Measurements from ENCODE around the gene NAP1L1.

DNA sequence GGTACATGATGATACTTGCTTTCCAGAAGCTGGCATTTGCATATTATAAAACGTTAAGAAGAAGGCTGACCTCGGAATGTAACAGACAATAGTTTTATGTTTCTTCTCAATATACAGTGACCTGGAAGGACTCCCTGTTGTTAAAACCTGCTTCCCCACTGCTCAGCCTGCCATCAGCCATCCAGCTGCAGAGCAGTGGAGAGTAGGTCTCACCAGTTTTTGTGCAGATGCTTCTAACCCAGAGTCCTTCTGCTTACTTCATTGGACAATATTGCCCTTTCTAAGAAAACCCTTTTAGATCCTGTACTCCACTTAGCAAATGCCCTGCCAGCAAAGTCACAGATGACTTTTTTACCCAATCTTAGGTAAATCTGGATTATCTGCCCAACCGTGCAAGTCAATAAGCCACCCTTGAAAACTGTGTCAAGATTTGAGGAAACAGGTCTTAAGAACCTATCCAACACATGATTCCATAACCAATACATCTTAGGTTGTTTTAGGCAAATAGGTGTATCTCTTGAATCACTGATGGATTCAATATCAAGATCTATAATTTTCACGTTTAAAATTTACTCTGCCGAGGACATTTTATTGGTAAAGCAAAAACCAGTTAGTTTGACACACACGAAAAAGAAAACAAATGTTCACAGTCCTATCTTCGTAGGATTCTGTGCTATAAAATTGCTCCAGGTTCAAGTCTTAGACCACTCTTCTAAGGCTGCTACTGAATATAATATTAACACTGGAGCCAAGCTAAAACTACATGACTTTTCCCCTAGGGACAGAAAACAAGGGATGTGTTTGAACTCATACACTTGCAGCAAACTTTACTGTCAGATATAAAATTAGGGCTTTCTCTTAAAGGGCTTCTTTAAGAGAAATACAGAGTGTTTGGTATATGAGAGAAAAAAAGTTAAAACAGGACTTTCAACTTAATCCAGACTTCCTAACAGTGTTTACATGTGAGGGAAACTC lies 58.6 kb downstream of the NAP1L1 start:
- TF ChIP-seq, protein P1, sequence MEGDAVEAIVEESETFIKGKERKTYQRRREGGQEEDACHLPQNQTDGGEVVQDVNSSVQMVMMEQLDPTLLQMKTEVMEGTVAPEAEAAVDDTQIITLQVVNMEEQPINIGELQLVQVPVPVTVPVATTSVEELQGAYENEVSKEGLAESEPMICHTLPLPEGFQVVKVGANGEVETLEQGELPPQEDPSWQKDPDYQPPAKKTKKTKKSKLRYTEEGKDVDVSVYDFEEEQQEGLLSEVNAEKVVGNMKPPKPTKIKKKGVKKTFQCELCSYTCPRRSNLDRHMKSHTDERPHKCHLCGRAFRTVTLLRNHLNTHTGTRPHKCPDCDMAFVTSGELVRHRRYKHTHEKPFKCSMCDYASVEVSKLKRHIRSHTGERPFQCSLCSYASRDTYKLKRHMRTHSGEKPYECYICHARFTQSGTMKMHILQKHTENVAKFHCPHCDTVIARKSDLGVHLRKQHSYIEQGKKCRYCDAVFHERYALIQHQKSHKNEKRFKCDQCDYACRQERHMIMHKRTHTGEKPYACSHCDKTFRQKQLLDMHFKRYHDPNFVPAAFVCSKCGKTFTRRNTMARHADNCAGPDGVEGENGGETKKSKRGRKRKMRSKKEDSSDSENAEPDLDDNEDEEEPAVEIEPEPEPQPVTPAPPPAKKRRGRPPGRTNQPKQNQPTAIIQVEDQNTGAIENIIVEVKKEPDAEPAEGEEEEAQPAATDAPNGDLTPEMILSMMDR (IDR thresholded peaks at IDR 0.05), result no peak
- TF ChIP-seq, protein P2, sequence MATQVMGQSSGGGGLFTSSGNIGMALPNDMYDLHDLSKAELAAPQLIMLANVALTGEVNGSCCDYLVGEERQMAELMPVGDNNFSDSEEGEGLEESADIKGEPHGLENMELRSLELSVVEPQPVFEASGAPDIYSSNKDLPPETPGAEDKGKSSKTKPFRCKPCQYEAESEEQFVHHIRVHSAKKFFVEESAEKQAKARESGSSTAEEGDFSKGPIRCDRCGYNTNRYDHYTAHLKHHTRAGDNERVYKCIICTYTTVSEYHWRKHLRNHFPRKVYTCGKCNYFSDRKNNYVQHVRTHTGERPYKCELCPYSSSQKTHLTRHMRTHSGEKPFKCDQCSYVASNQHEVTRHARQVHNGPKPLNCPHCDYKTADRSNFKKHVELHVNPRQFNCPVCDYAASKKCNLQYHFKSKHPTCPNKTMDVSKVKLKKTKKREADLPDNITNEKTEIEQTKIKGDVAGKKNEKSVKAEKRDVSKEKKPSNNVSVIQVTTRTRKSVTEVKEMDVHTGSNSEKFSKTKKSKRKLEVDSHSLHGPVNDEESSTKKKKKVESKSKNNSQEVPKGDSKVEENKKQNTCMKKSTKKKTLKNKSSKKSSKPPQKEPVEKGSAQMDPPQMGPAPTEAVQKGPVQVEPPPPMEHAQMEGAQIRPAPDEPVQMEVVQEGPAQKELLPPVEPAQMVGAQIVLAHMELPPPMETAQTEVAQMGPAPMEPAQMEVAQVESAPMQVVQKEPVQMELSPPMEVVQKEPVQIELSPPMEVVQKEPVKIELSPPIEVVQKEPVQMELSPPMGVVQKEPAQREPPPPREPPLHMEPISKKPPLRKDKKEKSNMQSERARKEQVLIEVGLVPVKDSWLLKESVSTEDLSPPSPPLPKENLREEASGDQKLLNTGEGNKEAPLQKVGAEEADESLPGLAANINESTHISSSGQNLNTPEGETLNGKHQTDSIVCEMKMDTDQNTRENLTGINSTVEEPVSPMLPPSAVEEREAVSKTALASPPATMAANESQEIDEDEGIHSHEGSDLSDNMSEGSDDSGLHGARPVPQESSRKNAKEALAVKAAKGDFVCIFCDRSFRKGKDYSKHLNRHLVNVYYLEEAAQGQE (IDR thresholded peaks at IDR 0.05; ENCODE audit: insufficient read depth in 1 of 2, low read depth in 2 of 2, low read length in 1 of 2), result peak in 1 of 2 experiments; percentile 26; a peak in 1 of 4 replicates

Data from Panc1 (cell line).